NCI-H2196 (cell line): ENCODE results near the gene PLA2G2D.
"Not testable (repeated sequence)": the region's sequence is repeated elsewhere in the genome, so short reads cannot be mapped to it uniquely, and the experiment has no call there.

Source experiments
- DNase-seq: peaks from one replicate; lab custom pipeline; 2025; ENCODE audit not compliant: unreplicated experiment; lab: John Stamatoyannopoulos, UW

PLA2G2D gene

DNA sequence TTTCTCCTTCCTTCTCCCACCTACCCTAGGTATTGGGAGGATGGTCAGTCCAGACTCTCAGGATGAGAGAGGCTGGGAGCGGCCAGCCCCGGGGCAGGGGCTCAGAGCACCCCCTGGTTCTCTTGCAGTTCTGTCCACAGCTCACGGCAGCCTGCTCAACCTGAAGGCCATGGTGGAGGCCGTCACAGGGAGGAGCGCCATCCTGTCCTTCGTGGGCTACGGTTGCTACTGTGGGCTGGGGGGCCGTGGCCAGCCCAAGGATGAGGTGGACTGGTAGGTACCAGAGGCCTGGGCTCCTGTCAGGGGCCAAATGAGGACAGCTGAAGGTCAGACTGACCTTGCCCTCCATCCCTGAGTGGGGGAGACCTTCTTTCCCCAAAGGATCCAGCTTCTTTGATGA is 24.0 kb upstream of the PLA2G2D start:
- DNase-seq, result no peak

DNA sequence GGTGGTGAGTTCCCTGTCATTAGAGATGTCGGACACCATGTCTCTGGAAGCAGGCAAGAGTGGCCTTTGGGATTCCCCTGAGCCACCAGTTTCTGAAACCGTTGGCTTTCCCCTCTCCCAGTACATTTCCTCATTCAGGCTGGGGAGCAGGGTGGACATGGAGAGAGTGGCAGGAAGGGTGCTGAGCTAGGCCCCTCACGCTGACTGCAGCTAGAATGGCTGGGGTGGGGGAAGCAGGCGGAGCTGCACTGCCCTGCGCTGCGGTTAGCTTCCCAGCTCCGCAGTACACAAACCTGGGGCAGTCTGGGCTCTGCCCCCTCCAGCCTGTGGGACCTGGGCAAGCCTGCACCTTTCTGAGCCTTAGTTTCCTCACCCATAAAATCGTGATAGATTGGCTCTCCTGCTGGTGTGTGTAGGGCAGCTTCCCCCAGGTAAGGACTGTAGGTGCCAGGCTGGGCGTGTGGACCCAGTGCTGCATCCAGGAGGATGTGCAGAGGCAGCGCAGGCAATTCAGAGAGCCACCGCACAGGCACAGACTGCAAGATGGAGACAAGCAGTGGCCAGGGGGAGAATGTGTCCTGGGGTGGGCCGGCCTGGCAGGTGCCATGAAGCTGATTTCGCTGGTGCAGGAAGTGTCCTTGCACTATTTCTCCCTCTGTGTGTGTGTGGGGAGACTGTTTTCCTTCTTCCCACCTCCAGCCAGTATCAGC is 22.8 kb upstream of the PLA2G2D start:
- no peak for DNase-seq

DNA sequence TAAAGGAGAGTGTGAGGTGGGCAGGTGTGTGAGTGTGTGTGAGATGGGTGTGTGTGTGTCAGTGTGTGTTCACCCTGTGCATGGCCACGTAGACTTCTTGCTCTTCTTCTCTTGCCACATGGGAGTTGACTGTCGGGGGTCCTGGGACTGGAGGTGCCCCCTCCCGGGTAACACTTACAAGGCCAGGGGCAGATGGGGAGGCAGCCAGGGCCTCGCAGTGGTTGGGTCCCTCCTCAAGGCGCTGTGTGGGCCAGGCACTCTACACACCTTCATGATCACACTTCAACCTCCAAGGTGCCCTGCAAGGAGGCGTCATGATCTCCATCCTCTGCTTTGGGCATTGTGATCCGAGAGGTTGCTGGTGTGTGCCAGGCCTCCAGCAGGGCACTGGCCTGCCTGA is 22.1 kb upstream of the PLA2G2D start:
- DNase-seq, result no peak

DNA sequence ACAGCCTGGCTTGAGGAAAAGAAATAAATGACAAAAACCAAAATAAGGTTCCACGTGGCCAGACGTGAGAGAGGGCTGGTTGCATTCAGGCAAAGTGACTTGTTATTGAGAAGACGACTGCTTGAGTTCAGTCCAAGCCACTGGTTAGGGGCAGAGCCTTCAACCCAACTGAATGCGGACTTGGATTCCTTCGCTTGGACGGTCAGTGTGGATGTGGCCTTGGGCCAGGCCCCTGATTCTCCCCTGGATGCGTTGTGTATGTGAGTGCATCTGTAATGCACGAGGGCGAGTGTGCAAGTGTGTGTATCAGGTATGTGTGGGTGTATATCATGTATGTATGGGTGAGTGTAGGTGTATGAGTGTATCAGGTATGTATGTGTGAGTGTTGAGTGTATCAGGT is 21.7 kb upstream of the PLA2G2D start:
- no peak for DNase-seq

DNA sequence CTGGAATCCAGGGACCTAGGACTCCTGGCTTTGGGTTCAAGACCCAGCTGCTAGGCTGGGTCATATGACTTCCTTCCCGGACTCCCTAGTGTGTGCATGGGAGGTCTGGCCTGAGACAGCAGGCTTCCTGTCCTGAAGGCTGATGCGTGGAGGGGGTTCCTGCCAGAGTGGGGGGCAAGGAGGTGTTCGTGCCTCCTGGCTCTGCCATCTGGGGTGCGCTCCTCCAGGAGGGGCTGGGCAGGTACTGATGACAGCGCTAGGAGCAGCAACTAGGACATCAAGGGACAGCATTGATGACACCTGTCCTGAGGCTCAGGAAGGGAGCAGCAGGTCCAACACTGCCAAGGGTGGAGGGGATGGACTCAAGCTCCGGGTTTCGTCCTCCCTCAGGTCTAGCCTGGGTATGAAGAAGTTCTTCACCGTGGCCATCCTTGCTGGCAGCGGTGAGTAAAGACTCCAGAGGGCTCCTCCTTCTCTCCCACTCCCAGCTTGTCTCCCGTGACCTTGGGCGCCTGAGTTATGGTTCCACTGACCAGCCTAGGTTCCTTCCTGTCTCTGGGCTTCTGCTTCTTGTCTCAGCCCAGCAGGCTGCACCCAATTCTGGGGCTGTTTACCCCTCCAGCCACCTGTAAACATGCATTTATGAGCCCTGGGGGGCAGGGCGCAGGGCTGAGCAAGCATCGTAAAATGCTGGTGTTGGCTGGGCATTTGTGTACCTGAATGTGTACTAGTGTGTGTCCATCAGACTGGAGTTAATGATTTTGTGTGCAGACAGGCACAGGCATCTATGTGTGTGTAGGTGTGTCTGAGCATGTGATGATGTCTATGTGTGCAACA is 20.7 kb upstream of the PLA2G2D start:
- no peak for DNase-seq

DNA sequence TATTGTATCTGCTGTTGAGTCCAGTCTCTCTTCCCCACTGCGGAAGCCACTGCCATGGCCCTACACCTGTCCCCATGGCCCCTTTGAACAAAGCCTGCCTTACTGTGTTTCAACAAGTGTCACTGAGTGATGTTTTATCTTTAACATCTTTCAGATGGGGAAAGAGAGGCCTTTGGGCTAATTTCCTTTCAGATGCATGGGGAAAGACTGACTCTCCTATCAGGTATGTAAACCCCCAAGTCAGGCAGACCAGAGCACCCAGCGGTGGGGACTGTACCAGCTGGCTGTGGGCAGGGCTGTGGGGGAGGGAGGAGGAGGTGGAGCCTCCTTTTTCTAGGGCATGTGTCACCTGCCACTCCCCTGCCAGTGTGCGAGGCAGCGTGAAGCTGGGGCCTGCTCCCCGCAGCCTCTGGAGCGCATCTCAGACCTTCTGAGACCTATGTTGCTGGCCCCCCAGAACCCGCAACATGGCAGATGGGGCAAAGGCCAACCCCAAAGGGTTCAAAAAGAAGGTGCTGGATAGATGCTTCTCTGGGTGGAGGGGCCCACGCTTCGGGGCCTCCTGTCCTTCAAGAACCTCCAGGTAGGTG is 19.7 kb upstream of the PLA2G2D start, which contains the start of gene PLA2G2F:
TSS of gene PLA2G2F (plus strand) at position 363 of the 590 bp plus-strand sequence. CDS start at position 468, 105 bp downstream.
- DNase-seq, result no peak

DNA sequence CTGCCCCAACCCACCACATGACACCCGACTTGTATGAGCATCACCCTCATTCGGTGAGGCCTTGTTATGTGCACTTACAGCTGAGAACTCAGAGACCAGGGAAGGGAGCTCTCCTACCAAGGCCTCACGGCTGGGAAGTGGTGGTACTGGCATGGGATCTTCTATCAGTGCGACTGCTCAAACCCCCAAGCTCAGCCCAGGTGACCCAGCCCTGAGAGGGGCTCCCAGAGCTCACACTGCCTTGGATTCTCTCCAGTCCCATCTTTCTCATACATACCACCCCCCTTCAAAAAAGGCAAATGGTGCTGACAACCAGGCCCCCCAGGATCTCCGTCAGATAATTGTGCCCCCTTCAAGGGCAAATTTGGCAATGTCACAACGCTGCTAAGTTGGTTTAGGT is 19.0 kb upstream of the PLA2G2D start:
- no peak for DNase-seq

DNA sequence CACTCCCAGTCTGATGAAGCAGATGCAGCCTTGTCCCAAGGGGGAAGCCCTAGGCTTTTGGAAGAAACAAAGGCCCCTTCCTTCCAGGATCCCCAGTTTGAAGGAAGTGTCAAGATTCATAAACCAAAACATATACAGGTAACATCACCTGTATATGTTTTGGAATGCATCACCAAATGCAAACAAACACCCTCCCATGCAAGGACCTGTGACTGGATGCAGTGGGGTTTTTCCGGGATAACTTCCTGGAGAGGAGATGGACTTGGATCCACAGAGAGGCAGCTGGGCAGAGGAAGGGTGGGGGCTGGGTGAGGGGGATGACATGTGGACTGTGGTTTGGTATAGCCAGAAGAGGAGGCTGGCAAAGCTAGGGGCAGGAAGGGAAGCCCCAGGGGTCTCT is 18.3 kb upstream of the PLA2G2D start:
- no peak for DNase-seq

DNA sequence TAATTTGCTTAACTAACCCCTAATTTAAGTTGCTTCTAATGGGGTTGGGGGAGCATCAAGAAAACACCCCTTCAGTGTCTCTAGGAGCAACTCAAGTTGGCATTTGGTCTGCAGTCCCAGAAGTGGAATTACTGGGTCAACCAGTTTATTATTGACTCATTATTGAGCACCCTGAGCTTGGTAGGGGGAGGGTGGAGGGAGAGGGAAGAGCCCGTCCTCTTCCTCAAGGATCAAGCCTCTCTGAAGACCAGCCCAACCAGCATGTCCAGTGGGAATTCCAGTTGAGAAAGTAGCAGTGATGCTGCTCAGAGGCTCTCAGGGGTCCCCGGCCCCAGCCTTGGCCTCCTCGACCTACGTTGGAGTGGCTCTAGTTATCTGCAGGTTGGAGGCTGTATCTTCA is 17.7 kb upstream of the PLA2G2D start:
- no peak for DNase-seq

DNA sequence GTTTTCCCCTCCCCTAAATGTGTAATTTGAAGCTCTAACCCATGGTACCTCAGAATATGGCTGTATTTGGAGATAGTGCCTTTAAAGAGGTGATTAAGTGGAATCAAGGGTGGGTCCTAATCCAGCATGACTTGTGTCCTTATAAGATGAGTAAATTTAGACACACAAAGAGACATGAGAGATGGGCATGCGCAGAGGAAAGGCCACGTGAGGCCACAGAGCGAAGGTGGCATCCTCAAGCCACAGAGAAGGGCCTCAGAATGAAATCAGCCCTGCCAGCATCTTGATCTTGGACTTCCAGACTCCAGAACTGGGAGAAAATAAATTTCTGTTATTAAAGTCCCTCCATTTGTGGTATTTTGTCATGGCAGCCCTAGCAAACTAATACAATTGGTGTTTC is 16.9 kb upstream of the PLA2G2D start:
- no peak for DNase-seq

DNA sequence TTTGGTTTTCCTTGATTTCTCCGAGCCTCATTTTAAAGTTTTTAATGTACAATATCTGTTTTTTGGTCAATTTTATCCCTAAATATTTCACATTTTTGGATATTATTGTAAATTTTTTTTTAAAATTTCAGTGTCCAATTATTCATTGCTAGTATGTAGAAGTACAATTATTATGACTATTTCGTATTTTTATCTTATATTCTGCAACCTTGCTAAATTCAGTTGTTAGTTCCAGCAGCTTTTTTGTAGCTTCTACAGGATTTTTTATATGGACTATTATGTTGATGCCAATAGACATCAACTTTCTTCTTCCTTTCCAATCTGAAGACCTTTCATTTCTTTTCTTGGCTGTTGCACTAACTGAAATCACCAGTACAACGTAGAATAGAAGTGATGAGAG is 15.7 kb upstream of the PLA2G2D start:
- DNase-seq, result no peak

DNA sequence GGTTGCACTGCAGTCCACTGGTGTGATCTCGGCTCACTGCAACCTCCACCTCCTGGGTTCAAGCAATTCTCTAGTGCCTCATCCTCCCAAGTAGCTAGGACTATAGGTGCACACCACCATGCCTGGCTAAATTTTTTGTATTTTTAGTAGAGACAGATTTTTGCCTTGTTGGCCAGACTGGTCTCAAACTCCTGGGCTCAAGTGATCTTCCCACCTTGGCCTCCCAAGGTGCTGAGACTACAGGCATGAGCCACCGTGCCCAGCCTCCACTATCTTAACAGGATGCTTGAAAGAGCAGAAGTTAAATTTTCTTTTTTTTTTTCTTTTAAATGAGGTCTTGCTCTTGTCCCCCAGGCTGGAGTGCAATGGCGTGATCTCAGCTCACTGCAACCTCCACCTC is 11.2 kb upstream of the PLA2G2D start:
- DNase-seq, result not testable (repeated sequence)

DNA sequence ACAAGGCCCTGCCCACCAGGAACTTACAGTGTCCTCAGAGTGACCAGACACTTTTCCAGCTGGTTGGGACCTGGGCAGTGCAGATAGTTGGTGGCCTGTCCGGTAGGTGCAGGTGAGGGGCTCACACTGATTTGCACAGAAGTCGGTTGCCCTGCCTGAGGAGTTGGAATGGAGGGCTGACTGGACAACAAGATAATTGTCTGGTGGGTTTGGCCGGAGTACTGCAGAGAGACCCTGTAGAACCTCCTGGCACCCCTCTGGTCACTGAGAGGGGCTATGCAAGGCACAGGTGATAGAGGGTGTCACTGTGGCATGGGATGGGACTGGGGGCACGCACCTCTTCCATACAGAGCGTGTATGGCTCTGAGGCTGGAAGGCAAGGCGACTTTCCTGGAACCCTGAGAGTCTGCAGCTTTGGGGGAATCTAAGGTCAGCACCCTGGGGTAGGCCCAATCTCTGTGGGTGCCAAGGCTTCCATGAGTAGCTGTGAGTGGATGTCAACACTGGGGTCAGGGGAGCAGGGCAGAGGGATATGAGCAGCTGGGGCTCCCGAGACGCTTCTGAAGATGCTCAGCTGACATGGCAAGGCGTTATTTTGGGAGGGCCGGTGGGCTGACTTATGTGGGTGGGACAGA is 7.6 kb upstream of the PLA2G2D start:
- DNase-seq, result no peak

DNA sequence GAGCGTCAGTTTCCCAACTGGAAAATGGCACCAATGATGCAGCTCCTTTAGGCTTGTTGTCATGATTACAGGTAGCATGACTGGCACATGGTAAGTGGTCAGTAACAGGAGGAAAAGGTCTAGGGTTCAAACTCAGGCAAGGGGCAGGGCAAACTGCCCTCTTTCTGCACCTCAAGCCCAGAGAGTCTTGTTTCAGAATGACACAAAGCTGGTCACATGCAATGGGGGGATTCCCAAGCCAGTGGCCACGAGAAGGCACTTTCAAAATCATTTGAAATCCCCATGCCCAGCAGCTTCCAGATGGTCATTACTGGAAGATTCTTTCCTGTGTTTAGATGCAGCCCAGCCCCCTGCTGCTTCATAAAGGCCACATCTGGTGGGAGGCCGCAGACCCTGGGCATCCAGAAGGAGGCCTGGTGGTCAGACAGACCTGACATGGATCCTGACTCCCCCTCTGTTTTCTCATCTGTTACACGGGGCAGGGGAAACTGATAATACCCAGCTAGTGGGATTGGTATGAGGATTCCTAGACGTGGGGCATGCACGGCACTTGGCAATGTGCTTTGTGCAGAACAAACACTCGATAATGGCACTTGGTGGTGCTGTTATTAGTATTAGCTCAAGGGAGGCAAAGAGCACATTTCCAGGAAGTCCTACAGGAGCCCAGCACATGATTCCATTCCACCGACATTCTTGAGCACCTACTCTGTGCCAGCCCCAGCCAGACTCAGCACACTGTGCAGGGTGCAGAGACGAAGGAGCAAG is 6.9 kb upstream of the PLA2G2D start:
- no peak for DNase-seq

DNA sequence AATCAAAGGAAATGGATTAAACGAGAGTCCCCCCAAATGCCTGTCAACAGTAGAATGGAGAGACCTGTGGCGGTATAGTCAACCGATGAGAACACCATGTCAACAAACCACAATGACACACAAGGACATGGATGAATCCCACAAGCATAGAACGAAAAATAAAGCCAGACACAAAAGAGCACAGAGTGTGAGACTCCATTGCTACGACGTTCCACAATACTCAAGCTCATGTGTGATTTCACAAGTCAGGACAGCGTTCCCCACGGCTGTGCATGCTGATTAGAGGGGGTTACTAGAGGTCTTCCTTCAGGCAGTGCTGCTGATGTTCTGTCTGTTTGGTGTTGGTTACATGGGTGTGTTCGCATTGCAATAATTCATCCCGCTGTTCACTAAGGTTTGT is 5.8 kb upstream of the PLA2G2D start:
- no peak for DNase-seq

DNA sequence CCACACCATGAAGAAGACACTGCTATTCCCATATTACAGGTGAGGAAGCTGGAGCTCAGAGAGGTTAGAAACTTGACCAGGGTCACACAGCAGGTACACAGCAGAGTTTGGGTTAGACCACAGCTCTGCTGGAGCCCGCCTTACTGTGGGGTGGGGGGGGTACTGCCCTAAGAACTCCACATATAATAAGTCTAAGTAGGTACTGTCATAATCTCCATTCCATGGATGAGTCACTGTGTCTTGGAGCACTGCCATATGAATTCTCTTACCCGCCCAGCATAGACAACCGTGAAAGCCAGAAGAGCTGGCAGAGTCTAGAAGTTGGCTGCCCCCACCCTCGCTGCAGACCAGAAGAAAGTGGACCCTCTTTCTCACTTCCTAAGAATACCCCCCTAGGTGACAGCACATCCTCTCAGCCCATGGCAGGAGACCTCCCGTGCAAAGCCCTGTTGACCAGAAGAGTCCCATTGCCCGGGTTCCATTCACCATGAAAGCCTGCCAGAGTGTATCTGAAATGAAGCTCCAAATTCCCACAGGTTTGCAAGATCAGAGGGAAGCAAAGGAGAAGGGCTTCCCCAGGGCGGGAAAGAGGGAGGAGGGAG is 5.2 kb upstream of the PLA2G2D start:
- peak; percentile 45 for DNase-seq

DNA sequence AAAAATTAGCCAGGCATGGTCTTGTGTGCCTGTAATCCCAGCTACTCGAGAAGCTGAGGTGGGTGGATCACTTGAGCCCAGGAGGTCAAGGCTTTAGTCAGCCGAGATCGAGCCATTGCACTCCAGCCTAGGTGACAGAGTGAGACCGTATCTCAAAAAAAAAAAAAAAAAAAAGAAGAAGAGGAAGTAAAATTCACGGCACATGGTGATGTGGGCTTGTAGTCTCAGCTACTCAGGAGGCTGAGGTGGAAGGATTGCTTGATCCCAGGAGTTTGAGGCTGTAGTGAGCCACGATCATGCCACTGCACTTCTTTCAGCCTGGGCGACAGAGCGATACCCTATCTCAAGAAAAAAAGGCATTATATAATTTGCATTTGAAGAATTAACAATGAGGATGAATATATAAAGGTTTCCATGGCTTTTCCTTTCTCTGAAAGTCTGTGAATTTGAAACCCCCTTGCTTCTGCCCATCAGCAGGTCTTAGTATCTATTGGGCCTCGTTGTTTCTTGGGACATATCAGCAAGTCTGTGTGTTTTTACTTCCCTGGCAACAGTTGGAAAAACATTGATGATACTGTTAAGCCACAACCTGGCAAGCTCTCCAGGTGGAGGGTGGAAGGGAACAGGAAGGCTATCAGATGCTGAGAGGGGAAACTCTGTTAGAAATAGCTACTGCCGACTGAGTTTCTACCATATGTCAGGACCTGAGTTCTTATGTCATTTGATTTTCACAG is 4.6 kb upstream of the PLA2G2D start:
- peak; percentile 8 for DNase-seq

DNA sequence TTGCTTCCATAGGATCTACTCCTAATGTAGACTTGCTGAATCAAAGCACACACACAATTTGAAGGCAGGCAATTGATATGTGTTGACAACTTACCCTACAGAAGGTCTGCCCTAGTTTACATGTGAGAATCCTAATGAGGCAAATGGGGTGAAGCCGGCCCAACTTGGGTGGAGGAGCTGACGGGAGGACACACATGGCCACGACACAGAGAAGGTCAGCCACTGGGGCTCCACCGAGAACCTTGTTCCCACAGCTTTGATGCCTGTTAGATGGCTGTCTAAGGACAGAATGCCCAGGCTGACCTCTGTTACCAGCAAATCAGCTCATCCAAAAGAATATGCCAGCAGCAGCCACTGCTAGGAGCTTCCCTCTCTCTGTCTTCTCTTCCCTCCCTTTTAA is 1.5 kb upstream of the PLA2G2D start:
- no peak for DNase-seq

DNA sequence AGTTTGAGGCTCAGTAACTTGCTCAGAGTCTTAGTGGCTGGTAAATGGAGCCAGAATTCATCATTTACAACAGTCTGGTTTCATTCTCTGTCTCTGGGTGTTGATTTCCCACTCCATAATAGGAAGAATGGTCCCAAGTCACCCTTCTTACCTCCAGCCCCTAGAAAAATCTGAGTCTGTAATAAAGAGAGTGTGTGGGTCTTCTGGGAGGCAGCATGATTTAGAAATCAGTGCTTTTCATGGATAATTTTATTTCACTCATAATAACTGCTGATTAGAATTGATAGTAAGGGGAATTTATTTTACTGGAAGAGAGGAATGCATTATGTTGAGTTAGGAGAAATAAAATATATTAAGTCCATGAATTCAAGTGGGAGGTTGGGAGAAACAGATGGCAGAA is 2.1 kb downstream of the PLA2G2D start:
- DNase-seq, result no peak

DNA sequence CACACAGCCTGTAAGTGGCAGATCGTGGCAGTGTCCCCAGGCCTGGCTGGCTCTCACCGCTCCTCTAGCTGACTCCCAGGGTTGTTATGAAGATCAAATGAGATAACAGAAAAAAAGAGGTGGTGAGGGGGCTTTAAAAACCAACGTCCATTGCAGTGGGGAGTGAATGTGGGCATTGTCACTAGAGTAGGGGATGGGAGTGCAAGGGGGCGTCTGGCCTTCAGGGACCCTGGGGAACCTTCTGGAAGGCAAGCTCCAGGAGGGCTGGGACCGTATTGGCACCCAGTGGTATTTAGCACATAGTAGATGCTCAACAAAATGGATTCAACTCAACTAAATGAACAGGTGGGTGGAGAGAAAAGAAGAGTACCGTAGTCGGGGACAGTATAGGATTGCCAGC is 3.4 kb downstream of the PLA2G2D start:
- no peak for DNase-seq
